ENCODE measurements around the gene SEZ6L.

DNA sequence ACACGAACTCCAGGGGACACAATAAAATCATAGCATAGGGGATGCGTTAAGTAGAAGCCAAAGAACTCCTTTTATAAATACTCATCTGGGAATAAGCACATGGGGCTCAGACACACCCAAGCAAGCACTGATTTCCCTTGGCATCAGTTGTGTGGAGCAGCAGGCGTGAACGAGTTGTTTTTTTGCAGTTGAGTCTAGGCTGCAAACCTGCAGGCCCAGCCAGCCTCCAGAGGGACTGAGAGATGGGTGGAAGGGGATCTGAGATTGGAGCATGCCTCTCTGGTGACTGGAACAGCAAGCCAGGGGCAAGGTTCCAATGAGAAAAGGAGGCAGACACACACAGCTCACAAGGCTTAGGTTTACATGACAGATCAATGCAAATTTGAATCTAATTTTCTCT is 27.4 kb upstream of the SEZ6L start:
- TF ChIP-seq TAF1 (IDR thresholded peaks at IDR 0.05; ENCODE audit: low read depth, low read length) (no peak), POLR2AphosphoS5 (IDR thresholded peaks at IDR 0.05; ENCODE audit: low read depth, low read length) (no peak), POU2F2 (IDR thresholded peaks at IDR 0.05; ENCODE audit: low read depth, low read length) (no peak)
